Dermis blood vessel endothelial cell (primary cell): Measurements from ENCODE around the gene TRABD. TPM values are rescaled to one million over a fixed set of nuclear protein-coding genes. Genes with fewer than 3 reads are reported as not detected.
A peak's percentile ranks its signal among the peaks of the same experiment; 100 is the strongest.
"Not testable (repeated sequence)": the region's sequence is repeated elsewhere in the genome, so short reads cannot be mapped to it uniquely, and the experiment has no call there.

Experiments
- DNase-seq: peaks from one replicate; pipeline ENCODE4 v3.0.0; 2010
- total RNA-seq: library from RNA; depleted of rRNA; stranded (reverse); fragments of >200 nt; gene quantifications from 2 replicates; pipeline ENCODE4 v1.2.3, GENCODE V29; 2014

TRABD gene
- total RNA-seq, 1 donor from 2014 or later = 25.2 TPM

DNA sequence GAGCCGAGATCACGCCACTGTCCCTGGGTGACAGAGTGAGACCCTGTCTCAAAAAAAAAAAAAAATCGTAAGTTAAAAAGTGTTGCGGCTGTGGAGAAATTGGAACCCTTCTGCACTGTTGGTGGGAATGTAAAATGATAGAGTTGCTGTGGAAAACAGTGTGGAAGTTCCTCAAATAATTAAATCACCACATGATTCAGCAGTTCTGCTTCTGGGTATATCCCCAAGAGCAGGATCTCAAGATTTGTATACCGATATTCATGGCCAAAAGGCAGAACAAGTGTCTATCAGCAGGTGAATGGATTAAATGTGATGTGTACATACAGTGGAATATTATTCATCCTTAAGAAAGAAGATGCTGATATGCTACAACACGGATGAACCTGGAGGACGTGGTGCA lies 18.9 kb downstream of the TRABD start:
- no peak for DNase-seq

DNA sequence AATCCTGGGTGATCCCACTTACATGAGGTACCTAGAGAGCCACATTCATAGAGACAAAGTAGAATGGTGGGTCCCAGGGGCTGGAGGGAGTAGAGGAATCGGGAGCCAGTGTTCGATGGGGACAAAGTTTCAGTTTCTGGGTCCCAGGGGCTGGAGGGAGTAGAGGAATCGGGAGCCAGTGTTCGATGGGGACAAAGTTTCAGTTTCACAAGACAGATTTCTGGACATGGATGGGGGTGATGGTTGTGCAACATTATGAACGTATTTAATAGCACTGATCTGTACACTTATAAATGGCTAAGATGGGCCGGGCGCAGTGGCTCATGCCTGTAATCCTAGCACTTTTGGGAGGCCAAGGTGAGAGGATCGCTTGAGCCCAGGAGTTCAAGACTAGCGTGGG lies 19.3 kb downstream of the TRABD start:
- not testable (repeated sequence) for DNase-seq

DNA sequence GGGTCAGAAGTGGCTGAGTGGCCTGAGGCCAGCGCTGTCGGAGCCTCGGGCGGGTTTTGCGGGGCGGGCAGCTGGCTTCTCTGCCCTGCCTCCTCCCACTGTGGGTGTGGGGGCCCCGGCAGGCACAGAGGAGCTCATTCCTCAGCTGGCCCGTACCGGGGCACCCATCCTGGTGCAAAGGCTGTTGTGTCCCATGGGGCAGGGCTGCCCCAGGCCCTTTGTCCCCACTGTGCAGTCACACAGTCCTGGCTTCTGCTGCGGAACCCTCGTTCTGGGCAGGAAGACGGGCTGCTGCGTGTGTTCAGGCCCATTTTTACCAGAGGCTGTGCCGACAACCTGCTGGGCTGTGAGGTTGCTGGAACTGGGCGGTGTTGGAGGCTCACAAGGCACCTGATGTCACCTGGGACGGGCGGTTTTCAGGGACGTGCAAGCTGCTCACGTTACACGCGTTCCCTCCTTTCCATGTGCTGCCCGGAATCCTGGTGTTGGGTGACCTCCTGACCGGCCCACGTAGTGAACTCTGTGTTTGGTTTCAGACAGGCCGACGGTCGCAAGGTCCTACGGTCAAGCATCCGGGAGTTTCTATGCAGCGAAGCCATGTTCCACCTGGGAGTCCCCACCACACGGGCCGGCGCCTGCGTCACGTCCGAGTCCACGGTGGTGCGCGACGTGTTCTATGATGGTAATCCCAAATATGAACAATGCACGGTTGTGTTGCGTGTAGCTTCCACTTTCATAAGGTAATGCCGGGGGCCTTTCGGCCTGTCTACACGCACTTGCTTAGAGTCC lies 20.3 kb downstream of the TRABD start:
- DNase-seq = no peak

DNA sequence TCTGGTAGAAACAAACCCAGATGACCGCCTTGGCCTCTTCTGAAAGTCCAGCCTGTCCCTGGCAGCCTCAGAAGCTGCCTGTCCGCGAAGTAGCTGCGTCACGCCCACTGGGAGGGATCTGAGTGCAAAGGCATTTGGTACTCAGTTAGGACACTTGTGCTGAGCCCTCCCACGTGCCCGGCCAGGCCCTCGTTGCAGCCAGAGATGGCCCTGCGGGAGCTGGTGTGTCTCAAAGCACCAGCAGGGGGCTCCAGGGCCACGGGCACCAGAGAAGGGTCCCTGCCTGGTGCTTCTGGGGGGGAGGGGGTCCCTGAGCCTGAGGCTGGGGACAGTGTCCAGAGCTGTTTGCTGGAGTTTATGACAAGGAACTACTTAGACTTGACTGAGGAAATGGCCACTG lies 20.9 kb downstream of the TRABD start:
- peak; percentile 41 for DNase-seq

DNA sequence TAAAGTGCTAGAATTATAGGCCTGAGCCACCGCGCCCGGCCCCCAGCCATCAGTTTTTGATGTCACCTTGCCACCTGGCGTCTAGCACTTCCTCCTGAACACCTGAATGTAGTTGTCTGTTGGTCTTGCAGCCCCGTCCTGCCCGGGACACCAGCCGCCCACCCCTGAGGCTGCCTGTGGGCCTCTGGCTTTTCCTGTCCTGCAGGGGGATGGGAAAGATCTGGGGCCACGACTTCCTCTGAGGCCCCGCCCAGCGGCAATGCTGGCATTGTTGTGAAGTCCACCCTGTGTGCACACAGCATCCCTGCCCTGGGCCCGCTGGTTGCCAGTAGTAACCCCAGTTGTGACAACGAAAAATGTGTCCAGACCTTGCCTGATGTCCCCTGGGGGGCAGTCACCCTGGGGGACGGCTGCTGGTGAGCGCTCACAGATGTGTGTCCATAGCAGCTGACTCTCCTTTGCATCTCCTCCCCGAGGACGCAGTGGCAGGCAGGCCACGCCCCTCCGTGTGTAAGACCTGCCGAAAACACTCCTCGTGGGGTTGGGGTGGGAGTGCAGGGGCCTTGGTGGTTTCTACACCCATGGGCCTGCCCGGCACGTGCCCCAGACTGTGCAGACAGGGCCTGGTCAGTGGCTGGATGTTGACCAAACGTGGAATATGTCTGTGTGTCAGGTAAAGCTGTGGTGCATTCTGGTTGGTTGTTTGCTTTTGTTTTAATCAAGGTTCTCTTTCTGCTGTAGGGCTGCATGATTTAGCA lies 21.8 kb downstream of the TRABD start:
- peak; percentile 63 for DNase-seq

DNA sequence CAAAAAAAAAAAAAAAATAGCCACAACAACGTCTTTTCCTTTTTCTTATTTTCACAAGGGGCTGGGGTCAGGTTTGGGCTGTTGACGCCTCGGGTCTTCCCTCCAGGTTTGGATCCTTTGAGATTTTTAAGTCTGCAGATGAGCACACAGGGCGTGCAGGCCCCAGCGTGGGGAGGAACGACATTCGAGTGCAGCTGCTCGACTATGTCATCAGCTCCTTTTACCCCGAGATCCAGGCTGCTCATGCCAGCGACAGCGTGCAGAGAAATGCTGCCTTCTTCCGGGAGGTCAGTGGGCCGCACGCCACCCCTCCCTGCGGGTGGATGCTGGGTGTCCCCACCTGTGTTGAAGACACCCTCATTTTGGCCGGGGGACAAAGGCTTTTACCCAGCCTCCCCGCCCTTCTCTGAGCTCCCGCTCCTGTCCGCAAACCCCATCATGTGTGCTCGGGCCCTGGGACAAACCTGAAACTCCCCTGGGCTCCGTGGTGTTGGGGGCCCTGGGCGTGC lies 22.8 kb downstream of the TRABD start:
- DNase-seq = no peak

DNA sequence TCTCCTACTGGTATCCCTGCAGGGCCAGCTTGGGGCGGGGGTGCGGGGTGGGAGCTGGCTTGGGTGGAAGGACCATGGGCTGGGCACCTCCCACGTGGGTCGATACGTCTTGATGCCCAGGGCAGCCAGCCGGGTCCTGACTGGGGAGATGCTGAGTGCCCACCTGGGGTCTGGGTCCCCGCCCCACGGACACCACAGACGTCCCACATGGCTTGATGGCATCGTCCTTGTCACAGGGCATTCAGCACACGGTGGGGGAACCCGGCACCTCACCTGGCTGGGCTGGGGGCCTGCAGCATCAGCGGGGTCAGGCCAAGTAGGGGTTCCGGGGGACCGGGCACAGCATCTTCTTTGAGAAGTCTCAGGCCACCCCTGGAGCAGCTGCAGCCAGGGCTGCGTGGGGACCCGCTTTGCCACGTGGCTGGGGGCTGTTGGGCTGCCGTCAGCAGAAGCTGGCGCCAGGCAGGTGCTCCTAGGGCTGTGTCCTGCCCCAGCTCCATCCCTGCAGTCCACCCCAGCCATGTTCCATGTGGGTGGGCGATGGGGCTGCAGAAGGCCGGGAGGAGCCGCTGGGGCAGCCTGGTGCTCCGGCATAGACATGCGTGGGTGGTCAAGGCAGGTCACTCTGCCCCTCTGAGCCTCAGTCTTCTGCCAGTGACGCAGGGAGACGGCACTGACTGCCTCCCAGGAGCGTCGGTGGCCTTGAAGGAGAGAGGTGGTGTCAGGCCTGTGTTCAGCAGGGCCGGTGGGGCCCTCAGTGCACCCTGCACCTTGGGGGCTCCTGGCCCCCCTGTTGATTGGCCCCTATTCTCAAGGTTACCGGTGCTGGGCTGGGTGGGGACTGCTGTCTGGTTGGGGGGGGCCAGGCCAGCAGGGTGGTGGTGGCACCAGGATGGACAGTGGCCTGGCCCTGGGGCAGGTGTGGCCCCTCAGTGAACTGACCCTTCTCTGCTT lies 23.5 kb downstream of the TRABD start:
- no peak for DNase-seq

DNA sequence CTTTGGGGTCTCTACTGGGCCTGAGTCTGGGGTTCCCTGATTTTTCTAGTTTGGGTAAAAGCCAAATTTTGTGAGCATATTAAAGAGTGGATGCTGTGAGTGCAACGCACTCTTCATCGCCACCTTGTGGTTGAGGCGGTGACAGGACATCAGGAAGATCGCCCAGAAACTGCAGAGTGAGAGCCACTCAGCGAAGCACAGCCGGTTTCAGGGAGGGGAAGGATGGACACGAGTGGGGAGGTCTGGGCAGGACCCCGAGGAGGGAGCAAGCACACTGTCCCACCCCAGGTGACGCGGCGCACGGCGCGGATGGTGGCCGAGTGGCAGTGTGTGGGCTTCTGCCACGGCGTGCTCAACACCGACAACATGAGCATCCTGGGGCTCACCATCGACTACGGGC lies 24.2 kb downstream of the TRABD start:
- peak; percentile 79 for DNase-seq

DNA sequence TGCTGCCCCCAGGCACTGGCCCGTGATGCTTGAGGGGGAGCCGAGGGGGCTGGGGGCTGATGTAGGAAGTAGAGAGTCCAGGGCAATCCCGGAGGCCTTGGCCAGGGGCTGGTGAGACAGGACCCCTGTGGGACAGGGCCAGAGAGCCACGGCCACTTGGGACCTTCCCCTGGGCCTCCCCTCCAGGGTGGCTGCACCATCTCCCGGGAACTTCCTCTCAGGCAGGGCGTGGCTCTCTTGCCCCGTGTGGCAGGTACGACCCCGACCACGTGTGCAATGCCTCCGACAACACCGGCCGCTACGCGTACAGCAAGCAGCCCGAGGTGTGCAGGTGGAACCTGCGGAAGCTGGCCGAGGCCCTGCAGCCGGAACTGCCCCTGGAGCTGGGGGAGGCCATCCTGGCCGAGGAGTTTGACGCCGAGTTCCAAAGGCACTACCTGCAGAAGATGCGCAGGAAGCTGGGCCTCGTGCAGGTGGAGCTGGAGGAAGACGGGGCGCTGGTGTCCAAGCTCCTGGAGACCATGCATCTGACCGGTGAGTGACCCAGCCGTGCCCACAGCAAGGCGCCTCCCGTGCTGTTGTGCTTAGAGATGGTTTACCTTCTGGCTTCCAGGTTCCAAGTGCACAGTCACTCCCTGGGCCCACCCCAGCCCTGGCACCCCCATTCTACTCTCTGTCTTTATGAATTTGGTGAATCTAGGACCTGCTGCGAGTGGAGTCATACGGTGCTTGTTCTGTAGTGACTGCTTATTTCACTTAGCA lies 24.8 kb downstream of the TRABD start:
- DNase-seq = no peak

DNA sequence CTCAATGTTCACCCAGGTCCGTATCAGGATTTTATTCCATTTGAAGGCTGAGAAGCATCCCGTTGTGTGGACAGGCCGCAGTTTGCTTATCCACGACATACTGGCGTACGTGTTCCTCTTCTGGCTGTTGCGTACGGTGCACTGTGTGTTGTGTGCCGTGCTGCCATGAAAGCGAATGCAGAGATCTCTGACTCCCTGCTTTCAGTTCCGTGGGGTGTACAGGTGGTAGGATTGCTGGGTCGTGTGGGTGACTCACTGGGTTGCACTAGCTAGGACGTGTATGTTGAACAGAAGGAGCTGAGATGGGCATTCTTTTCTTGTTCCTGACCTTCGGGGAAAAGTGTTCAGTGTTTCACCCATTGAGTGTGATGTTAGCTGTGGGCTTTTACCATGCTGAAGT lies 25.4 kb downstream of the TRABD start:
- DNase-seq = no peak

DNA sequence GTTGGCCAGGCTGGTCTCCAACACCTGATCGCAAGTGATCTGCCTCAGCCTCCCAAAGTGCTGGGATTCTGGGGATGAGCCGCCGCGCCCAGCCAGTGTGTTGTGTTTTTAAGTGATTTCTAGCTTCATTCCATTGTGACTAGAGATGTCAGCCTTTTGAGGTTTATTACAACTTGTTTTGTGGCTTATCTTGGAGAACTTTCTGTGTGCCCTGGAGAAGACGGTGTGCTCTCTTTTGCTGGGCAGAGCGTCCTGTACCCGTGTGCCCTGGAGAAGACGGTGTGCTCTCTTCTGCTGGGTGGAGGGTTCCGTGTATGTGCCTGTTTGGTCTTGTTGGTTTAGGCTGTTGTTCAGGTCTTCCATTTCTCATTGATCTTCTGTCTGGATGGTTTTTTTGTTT lies 27.6 kb downstream of the TRABD start:
- DNase-seq = no peak

DNA sequence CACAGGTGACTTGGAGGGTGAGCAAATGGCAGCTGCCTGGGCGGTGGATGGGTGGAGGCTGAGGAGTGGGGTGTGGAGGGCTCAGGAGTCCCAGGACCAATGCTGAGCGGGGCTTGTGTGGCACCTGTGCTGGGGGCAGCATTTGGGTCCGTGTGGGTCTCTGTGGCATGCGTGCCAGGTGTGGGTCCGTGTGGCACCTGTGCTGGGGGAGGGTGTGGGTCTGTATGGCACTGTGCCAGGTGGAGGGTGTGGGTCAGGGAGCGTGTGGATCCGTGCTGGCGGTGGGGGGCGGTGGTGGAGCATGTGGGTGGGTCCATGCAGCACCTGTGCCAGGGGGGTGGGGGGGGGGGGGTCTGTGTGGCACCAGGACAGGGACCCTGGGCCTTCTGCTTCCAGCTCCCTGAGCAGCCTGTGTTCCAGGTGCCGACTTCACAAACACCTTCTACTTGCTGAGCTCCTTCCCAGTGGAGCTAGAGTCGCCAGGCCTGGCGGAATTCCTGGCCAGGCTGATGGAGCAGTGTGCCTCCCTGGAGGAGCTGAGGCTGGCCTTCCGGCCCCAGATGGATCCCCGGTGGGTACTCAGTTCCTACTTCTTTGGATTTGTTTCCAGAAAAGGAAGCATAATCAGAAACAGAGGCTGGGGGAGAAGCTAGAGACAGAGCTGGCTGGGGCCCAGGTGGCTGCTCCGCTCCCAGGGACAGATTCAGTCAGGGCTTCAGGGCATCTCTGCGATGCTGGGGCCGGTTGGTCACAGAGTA lies 29.8 kb downstream of the TRABD start:
- no peak for DNase-seq

DNA sequence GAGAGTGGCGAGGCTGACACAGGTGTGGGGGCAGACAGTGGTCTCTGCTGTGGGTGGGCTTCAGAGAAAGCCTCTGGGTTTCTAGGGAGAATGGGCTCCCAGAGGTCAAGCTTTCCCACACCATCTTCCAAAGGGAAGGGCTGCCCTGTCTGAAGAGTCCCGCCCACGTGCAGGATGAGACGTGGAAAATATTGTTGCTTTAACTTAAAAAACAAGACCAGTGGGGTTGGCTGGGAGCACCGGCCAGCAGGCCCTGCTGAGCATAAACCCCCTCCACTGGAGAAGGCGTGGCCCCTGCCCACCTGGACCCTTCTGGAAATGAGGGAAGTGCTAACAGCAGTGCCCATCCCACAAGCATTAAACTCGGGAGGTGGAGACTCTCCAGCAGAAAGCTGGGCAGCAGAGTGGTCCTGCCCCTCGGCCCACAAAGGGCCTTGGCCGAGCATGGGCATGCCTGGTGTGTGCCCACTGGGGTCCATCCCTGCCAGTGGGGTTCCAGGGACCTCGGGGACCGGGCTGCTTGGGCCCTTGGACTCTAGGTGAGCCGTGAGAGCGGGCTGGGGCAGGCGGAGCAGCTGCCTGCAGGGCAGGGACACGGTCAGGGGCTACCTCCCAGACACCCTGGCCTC lies 30.5 kb downstream of the TRABD start:
- DNase-seq = no peak

DNA sequence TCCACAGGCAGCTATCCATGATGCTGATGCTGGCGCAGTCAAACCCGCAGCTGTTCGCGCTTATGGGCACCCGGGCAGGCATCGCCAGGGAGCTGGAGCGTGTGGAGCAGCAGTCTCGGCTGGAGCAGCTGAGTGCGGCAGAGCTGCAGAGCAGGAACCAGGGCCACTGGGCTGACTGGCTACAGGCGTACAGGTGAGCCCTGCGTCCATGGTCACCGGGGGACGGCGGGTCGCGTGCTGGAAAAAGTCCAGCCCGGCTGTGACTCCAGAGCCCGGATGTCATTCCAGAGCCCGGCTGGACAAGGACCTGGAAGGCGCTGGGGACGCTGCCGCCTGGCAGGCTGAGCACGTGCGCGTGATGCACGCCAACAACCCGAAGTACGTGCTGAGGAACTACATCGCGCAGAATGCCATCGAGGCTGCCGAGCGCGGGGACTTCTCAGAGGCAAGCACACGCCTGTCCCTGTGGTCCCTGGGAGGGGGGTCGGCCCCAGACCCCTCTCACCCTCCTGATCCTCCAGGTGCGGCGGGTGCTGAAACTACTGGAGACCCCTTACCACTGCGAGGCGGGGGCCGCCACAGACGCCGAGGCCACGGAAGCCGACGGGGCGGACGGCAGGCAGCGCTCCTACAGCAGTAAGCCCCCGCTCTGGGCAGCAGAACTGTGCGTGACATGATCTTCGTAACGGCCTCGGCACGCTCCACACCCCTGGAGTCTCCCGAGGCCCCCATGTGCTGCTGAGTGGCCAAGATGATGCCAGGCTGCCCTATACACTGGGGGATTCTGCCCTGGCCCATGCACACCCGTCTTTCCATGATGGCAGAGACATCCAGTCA lies 31.2 kb downstream of the TRABD start:
- no peak for DNase-seq

DNA sequence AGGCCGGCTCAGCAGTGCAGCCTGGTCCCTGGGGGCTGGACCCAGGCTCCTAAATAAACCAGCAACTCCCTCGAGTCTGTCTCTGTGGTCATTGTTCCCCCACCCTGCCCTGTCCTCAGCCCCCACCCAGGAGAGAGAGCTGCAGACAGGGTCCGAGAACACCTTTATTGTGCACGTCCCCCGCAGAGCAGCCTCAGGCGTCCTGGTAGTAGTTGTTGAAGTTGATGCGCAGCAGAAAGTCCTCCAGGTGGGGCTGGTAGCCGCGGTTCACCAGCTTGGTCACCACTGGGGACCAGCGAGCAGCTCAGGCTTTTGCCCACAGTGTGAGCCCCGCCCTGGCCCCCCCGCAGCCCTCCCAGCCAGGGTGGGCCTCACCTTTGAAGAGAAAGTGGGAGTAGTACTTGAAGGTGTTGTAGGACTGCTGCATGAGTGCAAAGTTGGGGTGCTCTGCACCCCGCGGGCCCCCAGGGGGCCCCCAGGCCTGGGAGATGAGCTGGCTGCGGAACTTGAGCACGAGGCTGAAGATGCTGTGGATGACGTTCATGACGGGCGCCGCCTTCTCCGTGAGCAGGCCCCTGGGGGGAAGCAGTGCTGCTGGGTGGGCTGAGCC lies 31.9 kb downstream of the TRABD start:
- DNase-seq = no peak

DNA sequence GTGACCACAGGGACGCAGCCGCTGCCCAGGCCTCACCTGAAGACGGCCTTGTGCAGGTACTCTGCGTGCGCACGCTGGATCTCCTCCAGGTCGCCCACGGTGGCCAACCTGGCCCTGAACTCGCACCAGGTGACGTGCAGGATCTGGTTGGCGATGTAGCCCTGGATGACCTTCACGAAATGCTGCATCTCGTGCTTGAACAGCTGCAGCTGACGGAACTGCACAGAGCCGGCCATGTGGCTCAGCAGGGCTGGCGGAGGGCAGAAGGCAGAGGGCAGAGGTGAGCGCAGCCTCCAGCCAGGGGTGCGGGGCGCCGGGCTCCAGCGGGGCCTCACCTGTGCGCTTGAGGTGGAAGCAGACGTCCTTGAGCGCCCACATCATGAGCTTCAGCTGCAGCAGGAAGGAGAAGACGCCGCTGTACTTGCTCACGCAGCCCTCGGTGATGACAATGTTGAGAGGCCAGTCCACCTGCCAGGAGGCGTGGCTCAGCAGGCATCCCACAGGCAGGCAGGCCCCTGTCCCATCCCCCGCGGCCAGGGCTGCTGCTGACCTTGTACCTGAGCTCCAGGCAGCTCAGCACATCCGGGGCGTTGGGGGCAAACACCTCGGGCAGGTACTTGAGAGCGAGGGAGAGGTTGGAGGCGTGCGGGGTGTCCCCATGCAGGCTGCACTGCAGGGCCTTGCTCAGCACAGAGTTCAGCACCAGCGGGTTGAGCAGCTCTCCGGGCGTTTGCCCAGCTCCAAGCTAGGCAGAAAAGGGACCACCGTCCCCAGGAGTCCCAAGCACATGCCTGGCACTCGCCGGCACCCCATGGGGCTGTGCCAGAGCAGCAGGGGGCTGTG lies 32.7 kb downstream of the TRABD start:
- no peak for DNase-seq

DNA sequence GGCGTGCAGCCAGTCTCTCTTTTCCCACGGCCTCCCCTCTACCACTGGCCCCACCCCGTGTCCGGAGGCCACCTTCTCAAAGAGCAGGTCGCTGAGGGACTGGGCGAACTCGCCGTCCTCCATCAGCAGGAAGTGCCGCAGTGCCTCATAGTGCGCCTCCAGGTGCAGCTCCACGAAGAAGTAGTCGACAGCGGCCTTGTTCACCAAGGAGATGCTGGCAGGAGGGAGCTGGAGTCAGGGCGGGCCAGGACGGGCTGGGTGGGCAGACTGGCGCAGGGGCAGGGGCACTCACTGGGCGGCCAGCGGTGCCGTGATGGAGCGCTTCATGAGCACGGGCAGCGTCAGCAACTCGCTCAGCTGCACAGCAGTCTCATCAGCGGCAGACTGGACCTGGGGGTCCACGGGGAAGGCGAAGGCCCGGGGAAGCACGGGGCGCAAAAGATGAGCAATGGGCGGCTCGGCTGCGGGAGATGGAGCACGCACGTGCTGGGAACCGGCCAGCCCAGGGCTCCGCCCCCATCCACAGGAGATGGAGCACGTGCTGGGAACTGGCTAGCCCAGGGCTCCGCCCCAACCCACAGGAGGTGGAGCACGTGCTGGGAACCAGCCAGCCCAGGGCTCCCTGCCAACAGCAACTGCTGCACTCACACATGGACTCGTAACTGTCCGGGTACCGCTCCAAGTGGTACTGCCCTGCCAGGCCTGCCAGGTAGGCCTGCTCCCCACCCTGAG lies 33.4 kb downstream of the TRABD start:
- DNase-seq = peak; percentile 82
